ENCODE measurements around the gene TRIM54. TPM values are rescaled to one million over a fixed set of nuclear protein-coding genes. Genes with fewer than 3 reads are reported as not detected.
A peak's percentile ranks its signal among the peaks of the same experiment; 100 is the strongest.

TRIM54 gene
- total RNA-seq, 8 experiments from 2014 or later = 0.25 to 1.00 (median 0.38) TPM; not detected in 1

DNA sequence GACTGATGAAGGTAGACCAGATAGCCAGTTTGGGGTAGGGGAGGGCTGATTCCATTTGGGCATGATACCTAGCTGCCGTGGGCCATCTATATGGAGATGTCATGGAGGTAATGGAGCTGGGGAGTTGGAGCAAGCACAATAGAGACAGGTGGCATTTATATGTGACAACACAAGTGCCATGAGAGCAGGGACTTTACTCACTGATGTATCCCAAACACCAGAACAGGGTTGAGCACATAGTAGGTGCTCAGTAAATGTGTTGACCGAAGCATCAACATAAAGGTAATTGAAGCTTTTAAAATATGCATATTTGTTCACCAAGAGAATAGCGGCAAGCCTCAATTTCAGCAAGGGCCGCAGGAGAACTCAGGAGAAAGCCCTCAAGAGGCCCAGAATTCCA, 34.3 kb upstream of the TRIM54 start:
- ATAC-seq (replicated peaks in 6 of 8) = no peak
- 67 to 94% (median 88%) methylated on average over 1 to 4 of the region's 4 CpGs; no CpG with 5 or more reads in 3 of the 10 experiments for WGBS, 10 experiments
- in situ Hi-C loops (cut with MboI; ENCODE audit: low pct_unique_long_range_greater_than_20kb in 2 of 9, low sequenced_read_pairs in 9 of 9, unreplicated experiment in 9 of 9) = no loop called here
- Histone ChIP-seq H3K4me3 (no peak overlapping the region), H3K4me1 (replicated peaks in 1 of 2) (peaks cover 7 to 15% of the 10 kb centered on the region in 2 donors), H3K27ac (no peak overlapping the region)

DNA sequence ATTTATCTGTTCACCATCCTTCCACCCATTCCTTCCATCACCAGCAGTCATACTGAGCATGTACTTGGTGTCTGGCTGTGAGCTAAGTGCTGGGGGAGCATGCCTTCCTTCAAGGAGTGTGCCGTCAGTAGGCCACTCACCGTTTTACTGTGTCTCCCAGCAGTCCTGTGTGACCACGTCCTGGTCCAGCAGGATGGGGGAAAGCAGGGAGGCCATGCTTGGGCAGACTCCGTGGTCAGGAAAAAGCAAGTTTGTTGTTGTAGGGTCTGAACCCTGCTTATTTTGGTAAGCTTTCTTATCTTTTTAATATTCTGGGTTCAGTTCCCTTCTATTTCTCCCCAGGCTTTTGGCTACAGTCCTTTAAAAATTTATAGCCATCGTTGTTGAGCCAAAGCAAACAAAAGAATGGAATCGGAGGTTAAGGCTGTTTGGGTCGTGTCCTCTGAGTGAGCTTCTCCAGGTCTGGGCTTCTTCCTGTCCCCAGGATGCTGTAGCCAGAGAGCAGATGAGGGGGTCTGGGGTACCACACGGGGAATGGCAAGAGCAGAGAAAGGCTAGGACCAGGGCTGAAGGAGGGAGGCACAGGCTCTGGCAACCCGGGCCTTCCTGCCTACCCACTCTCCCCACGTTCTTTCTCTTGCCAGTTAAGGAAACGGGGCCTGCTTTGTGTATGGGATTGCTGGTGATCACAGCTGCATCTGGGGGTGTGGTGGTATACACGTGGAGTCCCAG, 32.9 kb upstream of the TRIM54 start:
- in situ Hi-C loops (cut with MboI; ENCODE audit: low pct_unique_long_range_greater_than_20kb in 2 of 9, low sequenced_read_pairs in 9 of 9, unreplicated experiment in 9 of 9) = no loop called here
- WGBS, 10 experiments = 50 to 100% (median 71%) methylated on average over 1 to 7 of the region's 12 CpGs; no CpG with 5 or more reads in 3 of the 10 experiments
- Histone ChIP-seq H3K27ac (no peak overlapping the region), H3K4me3 (no peak overlapping the region), H3K4me1 (replicated peaks in 1 of 2) (peaks cover 7 to 15% of the 10 kb centered on the region in 2 donors)
- no peak for ATAC-seq (replicated peaks in 6 of 8)

DNA sequence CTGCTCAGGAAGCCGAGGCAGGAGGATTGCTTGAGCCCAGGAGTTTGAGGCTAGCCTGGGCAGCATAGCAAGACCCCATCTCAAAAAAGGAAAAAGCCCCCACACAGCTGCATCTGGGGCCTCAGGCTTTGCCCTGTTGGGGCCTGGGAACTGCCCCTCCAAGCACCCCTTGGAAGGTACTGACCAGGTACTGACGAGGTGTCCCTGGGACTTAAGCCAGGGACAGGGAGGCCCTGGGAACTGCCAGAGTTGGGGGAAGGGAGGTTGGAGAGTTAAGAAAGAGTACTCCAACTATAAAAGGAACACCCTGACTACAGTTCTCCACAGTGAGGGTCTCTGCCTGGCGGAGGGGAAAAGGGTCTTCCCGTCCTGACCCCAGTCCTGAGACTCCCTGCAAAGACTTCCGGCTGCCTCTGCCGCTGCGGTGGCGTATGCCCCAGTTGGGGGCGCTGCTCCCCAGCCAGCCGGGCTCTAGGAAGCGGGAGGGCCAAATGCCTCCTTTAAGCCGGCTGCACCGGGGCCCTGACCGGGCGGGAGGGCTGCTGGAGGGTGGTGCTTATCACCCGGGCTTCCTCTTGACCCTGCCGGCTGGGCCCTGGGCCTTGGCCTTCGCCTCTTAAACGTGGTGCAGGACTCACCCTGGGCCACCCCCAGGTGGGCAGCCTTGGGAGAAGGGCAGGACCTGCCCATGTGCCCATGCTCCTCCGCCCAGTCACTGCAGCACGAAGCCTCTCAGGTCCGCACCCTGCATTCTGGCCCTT, 32.2 kb upstream of the TRIM54 start:
- Histone ChIP-seq H3K4me1 (replicated peaks in 1 of 2) (peaks cover 7 to 15% of the 10 kb centered on the region in 2 donors), H3K27ac (no peak overlapping the region), H3K4me3 (no peak overlapping the region)
- in situ Hi-C loops (cut with MboI; ENCODE audit: low pct_unique_long_range_greater_than_20kb in 2 of 9, low sequenced_read_pairs in 9 of 9, unreplicated experiment in 9 of 9) = no loop called here
- WGBS, 10 experiments = 17 to 100% (median 28%) methylated on average over 1 to 12 of the region's 22 CpGs; no CpG with 5 or more reads in 6 of the 10 experiments
- peak; percentile 70 to 91 (median 77) for ATAC-seq (replicated peaks in 6 of 8)

DNA sequence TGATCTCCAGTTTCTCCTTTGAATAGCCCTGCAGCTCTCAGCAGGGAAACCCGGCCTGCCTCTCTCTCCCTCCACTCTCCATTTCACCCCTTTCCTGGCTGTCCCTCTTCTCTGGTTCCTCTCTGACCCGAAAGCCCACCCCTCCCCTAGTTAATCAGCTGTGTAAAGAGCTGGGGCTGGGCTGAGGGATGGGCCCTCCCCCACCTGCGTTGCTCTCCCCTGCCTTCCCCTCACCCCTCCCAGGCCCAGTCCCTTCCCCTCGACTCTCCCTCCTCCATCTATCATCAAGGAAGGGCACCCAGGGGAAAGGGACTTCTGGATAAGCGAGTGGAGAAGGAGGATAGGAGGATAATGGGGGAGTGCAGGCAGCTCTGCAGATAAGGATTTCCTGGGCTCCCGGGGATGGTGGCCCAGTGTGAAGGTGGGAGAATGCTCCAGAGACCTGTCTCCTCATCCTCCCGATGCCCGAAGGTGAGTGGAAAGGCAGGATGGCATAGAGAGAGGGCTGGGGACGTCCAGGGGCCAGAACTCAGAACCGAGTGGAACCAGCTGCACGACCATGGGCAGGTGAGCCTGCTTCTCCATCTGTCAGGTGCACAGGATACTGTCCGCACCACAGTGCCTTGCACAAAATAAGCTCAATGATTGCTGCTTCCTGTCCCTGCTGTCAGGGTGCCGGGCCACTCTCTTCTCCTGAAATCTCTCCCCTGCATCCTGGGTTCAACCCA, 31.4 kb upstream of the TRIM54 start:
- Histone ChIP-seq H3K4me3 (no peak overlapping the region), H3K4me1 (replicated peaks in 1 of 2) (peaks cover 7 to 15% of the 10 kb centered on the region in 2 donors), H3K27ac (no peak overlapping the region)
- 50 to 89% (median 74%) methylated on average over 1 to 8 of the region's 13 CpGs; no CpG with 5 or more reads in 3 of the 10 experiments for WGBS, 10 experiments
- in situ Hi-C loops (cut with MboI; ENCODE audit: low pct_unique_long_range_greater_than_20kb in 2 of 9, low sequenced_read_pairs in 9 of 9, unreplicated experiment in 9 of 9) = no loop called here
- peak in 5 of 8 experiments; percentile 22 to 76 (median 65) for ATAC-seq (replicated peaks in 6 of 8)

DNA sequence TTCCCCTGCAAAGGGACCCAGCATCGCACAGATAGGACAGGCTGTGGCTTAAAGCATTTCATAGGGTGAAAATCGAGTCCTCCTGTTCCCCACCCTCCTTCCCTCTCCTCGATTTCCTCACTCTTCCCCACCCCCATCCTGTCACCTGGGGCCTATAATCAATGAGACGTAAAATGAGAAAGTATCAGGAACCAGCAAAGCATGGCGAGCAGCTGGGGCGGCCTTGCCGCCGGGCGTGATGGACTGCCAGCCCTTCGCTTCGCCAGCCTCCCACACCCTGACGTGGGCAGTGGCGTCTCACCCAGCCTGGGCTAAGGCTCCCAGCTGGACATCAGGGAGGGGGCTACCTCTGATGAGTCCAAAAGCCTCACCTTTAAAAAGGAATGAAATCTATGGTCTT, 30.5 kb upstream of the TRIM54 start:
- in situ Hi-C loops (cut with MboI; ENCODE audit: low pct_unique_long_range_greater_than_20kb in 2 of 9, low sequenced_read_pairs in 9 of 9, unreplicated experiment in 9 of 9) = no loop called here
- no peak overlapping the region for H3K27ac ChIP-seq
- WGBS, 10 experiments = 0 to 100% (median 81%) methylated on average over 1 to 10 of the region's 13 CpGs; no CpG with 5 or more reads in 5 of the 10 experiments
- no peak overlapping the region for H3K4me3 ChIP-seq
- ATAC-seq (replicated peaks in 6 of 8) = no peak
- peaks cover 7 to 15% of the 10 kb centered on the region in 2 donors for H3K4me1 ChIP-seq (replicated peaks in 1 of 2)

DNA sequence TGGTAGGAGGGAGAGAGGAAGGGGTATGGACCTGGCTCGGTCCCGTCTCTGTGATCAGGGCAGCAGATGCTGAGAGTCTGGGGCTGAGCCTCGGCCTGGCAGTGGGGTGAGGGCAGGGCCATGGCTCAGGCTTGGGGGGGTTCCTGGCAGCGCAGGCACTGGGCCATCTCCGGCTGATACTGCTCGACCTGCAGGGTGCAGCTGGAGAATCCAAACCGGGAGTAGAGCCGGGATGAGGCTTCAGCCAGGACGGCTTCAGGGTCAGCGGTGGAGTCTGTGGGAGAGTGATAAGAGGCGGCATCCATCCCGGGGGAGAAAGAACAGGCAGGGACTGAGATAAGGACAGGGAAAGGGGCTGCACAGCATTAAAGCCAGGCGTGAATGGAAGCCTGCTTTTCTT, 27.0 kb upstream of the TRIM54 start:
- in situ Hi-C loops (cut with MboI; ENCODE audit: low pct_unique_long_range_greater_than_20kb in 2 of 9, low sequenced_read_pairs in 9 of 9, unreplicated experiment in 9 of 9) = no loop called here
- WGBS, 10 experiments = 20 to 41% (median 39%) methylated on average over 1 to 6 of the region's 13 CpGs; no CpG with 5 or more reads in 3 of the 10 experiments
- Histone ChIP-seq H3K4me3 (no peak overlapping the region), H3K27ac (no peak overlapping the region), H3K4me1 (replicated peaks in 1 of 2) (peaks cover 7 to 12% of the 10 kb centered on the region in 2 donors)
- ATAC-seq (replicated peaks in 6 of 8) = no peak

DNA sequence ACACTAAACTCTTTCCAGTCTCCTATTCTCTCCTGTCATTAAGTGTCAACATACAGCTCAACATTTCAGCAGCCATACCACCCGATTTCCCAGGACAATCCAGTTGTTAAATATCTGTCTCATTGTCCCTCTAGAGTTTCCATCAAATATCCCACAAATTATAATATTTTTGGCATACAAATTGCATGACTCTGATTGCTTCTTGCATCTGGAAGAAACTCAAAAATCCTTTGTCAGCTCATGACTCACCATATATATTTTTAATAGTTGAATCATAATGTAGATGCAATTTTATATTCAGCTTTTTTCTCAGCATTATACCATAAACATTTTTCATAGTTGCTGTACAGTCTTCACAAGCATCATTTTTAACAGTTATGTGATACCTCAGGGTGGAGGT, 26.6 kb upstream of the TRIM54 start:
- no peak for ATAC-seq (replicated peaks in 6 of 8)
- H3K4me3 ChIP-seq = no peak overlapping the region
- WGBS, 10 experiments = 0 to 60% (median 42%) methylated on average over 1 of the region's 1 CpG; no CpG with 5 or more reads in 2 of the 10 experiments
- in situ Hi-C loops (cut with MboI; ENCODE audit: low pct_unique_long_range_greater_than_20kb in 2 of 9, low sequenced_read_pairs in 9 of 9, unreplicated experiment in 9 of 9) = no loop called here
- H3K27ac ChIP-seq = no peak overlapping the region
- peaks cover 2 to 7% of the 10 kb centered on the region in 2 donors for H3K4me1 ChIP-seq (replicated peaks in 1 of 2)

DNA sequence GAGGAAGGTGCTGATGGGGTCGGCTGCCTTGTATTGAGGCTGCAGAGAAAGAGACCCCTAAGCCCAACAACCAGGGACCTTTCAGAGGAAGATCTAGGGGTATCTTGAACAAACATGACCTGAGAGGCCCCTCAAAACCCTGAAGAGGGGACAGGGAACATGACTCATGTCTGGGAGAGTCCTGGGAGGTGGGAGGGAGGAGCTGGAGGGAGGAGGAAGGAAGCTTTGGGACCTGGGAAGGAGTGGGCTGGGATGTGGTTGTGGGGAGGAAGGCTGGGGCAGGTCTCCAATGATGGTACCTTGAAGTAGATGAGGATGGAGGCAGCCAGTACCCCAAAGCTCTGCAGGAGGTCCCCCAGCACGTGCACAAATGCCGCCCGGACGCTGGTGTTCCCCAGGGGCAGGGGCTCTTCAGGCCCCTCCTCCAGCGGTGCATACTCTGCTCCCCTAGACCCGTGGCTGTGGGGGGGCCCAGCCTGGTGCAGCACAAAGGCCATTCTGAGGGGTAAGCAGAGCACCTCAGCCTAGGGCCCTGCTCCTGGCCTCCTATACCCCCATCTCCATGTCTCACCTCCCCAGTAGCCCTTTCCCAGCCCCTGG, 25.3 kb upstream of the TRIM54 start:
- ATAC-seq (replicated peaks in 6 of 8) = no peak
- 60 to 100% (median 73%) methylated on average over 1 to 2 of the region's 7 CpGs; no CpG with 5 or more reads in 7 of the 10 experiments for WGBS, 10 experiments
- in situ Hi-C loops (cut with MboI; ENCODE audit: low pct_unique_long_range_greater_than_20kb in 2 of 9, low sequenced_read_pairs in 9 of 9, unreplicated experiment in 9 of 9) = no loop called here
- H3K4me1 ChIP-seq (replicated peaks in 1 of 2) = no peaks in the 10 kb centered on the region
- H3K4me3 ChIP-seq = no peak overlapping the region
- H3K27ac ChIP-seq = no peak overlapping the region

DNA sequence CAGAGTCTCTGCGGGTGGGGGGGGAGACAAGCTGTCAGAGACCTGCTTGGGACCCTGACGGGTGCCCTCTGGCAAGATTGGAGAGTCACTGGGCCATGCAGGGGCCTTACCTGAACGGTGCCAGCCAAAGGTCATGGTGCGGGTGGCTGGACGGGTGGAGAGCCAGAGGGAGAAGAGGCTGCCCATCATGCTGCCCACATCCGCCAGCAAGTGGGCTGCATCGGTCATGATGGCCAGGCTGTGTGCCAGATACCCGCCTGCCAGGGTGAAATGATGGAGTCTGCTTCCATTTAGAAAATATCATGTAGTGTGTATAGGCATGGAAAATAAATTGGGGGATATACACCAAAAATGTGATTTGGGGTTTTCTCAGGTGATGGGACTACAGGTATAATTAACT, 24.2 kb upstream of the TRIM54 start:
- H3K27ac ChIP-seq = no peak overlapping the region
- in situ Hi-C loops (cut with MboI; ENCODE audit: low pct_unique_long_range_greater_than_20kb in 2 of 9, low sequenced_read_pairs in 9 of 9, unreplicated experiment in 9 of 9) = no loop called here
- H3K4me1 ChIP-seq (replicated peaks in 1 of 2) = peaks cover 0 to 6% of the 10 kb centered on the region in 2 donors
- ATAC-seq (replicated peaks in 6 of 8) = no peak
- 40 to 100% (median 82%) methylated on average over 1 to 3 of the region's 8 CpGs; no CpG with 5 or more reads in 5 of the 10 experiments for WGBS, 10 experiments
- no peak overlapping the region for H3K4me3 ChIP-seq

DNA sequence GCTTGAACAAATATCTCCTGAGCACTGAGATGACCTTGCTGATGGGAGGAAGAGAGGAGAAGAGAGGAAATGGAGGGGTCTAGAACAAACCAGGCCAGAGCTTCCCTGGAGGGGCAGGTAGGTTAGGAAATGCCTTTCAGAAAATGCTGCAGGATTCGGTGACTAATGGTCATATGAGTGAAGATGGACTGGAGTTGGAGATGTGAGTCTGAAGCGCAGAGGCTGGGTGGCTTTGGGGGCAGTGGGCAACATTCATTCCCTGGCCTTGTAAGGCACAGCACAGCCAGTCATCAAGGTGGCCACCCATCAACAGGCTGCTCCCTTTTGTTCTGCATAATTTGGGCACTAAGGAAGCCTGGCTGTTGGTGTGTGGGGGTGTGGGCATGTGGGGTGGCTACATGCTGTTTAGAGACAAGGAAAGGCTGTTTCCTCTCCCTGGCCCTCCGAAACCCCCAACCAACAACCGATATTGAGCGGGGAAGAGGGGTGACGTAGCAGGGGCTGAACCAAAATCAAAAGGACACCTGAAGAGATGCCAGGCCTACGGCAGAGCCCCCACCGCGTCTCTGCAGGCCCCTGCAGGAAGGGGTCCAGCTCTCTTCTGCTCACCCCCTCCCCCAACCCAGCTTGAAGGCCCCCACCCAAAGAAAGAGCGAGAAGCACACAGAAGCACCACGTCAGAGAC, 20.8 kb upstream of the TRIM54 start:
- Histone ChIP-seq H3K4me3 (peak overlapping the region in 2 of 5 donors; percentile 29 to 35), H3K4me1 (replicated peaks in 1 of 2) (peaks cover 6 to 10% of the 10 kb centered on the region in 2 donors), H3K27ac (no peak overlapping the region)
- 0 to 73% (median 44%) methylated on average over 1 to 4 of the region's 11 CpGs; no CpG with 5 or more reads in 7 of the 10 experiments for WGBS, 10 experiments
- no peak for ATAC-seq (replicated peaks in 6 of 8)
- in situ Hi-C loops (cut with MboI; ENCODE audit: low pct_unique_long_range_greater_than_20kb in 2 of 9, low sequenced_read_pairs in 9 of 9, unreplicated experiment in 9 of 9) = no loop called here

DNA sequence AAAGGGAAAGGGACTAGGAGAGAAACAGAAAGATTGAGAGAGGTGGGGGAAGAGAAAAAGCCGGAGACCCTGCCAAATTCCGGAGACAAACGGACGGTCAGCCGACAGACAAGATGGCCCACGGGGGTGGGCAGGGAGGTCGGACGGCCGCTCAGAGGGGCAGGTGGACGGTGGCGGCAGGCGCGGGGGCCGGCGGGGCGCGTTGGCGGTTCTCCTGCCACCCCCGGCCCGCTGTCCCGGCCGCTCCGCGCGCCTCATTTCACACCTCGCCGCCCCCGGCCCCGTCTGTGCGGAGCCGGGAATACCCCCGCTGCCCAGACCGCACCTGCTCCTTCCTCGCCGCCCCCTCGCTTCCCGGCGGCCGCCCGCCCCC, 20.3 kb upstream of the TRIM54 start:
- no CpG with 5 or more reads among the region's 40 CpGs for WGBS, 10 experiments
- in situ Hi-C loops (cut with MboI; ENCODE audit: low pct_unique_long_range_greater_than_20kb in 2 of 9, low sequenced_read_pairs in 9 of 9, unreplicated experiment in 9 of 9) = no loop called here
- H3K4me1 ChIP-seq (replicated peaks in 1 of 2) = peaks cover 6 to 10% of the 10 kb centered on the region in 2 donors

More for the DNA sequence above, 20.3 kb upstream of the TRIM54 start:
- peak in 1 of 8 experiments; percentile 1 for ATAC-seq (replicated peaks in 6 of 8)
- Histone ChIP-seq H3K27ac (no peak overlapping the region), H3K4me3 (peak overlapping the region; percentile 13 to 35 (median 27))

Measured in motor neuron (in vitro differentiated cells).